ENCODE results near the gene SDF2. TPM values are rescaled to one million over a fixed set of nuclear protein-coding genes. Genes with fewer than 3 reads are reported as not detected.
A peak's percentile ranks its signal among the peaks of the same experiment; 100 is the strongest.

The SDF2 gene
- total RNA-seq, 1 experiment from 2014 or later: 57.7 TPM

DNA sequence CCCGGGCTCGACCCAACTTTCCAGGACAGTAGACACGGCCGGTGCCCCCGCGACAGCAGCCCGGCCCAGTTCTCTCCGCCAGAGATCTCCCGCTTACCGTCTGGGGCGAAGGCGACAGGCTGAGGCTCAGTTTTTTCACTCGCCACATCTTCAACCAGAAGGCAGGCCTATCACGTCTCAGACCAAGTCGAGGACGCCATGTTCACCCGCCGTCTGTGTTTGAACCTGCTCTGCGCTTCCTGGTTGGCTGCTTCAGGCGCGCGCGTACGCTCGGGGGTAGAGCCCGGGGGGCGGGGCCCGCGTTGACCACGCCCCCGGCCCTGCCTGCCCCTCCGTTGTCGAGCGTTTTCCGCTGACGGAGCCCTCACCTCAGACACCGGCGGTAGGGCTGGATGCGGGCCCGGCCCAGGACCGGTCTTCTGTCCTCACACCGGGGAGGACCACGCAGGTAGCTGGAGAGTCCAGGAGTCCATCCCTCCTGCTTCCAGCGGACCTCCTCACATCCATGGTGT lies 62.9 kb downstream of the SDF2 start, which contains the start of gene SPAG5:
SPAG5 (minus strand) TSS at position 227 of the 512 bp plus-strand sequence; CDS start at position 148, 79 bp downstream.
- in situ Hi-C loops (cut with HindIII; ENCODE audit: low sequenced_read_pairs): no loop called here
- DNase-seq (ENCODE audit: low spot score): peak; percentile 93

DNA sequence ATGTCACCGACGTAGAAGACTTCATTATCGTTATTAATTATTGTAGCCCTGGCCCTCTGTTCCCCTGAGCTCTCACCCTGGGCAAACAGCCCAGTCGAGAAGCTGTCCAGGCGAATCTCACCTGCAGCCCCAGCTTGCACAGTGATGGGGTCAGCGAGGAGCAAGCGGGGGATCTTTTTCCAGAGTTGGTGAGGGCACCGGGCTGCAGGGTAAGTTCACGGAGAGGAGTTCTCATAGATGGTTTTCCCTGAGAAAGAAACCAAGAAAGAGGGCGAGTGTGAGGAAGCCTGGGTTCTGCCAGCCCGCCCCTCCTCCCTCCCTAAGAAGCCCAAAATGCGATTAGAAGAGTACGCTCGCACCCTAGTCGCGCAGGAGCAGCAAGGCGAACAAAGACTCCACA lies 63.3 kb downstream of the SDF2 start:
- in situ Hi-C loops (cut with HindIII; ENCODE audit: low sequenced_read_pairs): no loop called here
- no peak for DNase-seq (ENCODE audit: low spot score)

Other genes starting within 250 kb of the SDF2 start
- gene SLC13A2, start 188.3 kb downstream of the SDF2 start, total RNA-seq (2014; rRNA removed; shearing (Covaris generic)): not detected in 2 replicates
- gene FOXN1, start 155.6 kb downstream of the SDF2 start, total RNA-seq (2014; rRNA removed; shearing (Covaris generic)): not detected in 2 replicates
- gene UNC119, start 109.3 kb downstream of the SDF2 start, total RNA-seq (2014; rRNA removed; shearing (Covaris generic)): 59.0 and 60.4 TPM in 2 replicates
- 50.8 and 64.4 TPM in 2 replicates for gene PIGS, start 90.4 kb downstream of the SDF2 start, total RNA-seq (2014; rRNA removed; shearing (Covaris generic))
- 34.5 and 49.8 TPM in 2 replicates for gene ALDOC, start 85.0 kb downstream of the SDF2 start, total RNA-seq (2014; rRNA removed; shearing (Covaris generic))
- gene SPAG5, start 62.9 kb downstream of the SDF2 start, total RNA-seq (2014; rRNA removed; shearing (Covaris generic)): 78.8 and 91.2 TPM in 2 replicates
- 1.3 and 2.7 TPM in 2 replicates for gene RSKR, start 47.7 kb downstream of the SDF2 start, total RNA-seq (2014; rRNA removed; shearing (Covaris generic))
- gene BLTP2, start 16.7 kb downstream of the SDF2 start, total RNA-seq (2014; rRNA removed; shearing (Covaris generic)): 77.8 and 137 TPM in 2 replicates
- 24.4 and 43.0 TPM in 2 replicates for gene SUPT6H, start 299 bp upstream of the SDF2 start, total RNA-seq (2014; rRNA removed; shearing (Covaris generic))
- 2.4 and 17.2 TPM in 2 replicates for gene PROCA1, start 50.0 kb upstream of the SDF2 start, total RNA-seq (2014; rRNA removed; shearing (Covaris generic))
- 373 TPM in 2 replicates for gene RAB34, start 56.0 kb upstream of the SDF2 start, total RNA-seq (2014; rRNA removed; shearing (Covaris generic))
- 1,133 and 1,289 TPM in 2 replicates for gene RPL23A, start 58.1 kb upstream of the SDF2 start, total RNA-seq (2014; rRNA removed; shearing (Covaris generic))
- gene TLCD1, start 64.3 kb upstream of the SDF2 start, total RNA-seq (2014; rRNA removed; shearing (Covaris generic)): 9.2 and 12.1 TPM in 2 replicates
- 10.2 and 15.1 TPM in 2 replicates for gene NEK8, start 66.9 kb upstream of the SDF2 start, total RNA-seq (2014; rRNA removed; shearing (Covaris generic))
- 51.8 and 69.0 TPM in 2 replicates for gene TRAF4, start 82.1 kb upstream of the SDF2 start, total RNA-seq (2014; rRNA removed; shearing (Covaris generic))
- 0.86 and 8.0 TPM in 2 replicates for gene FAM222B, start 180.9 kb upstream of the SDF2 start, total RNA-seq (2014; rRNA removed; shearing (Covaris generic))
- 52.9 and 96.8 TPM in 2 replicates for gene ERAL1, start 193.1 kb upstream of the SDF2 start, total RNA-seq (2014; rRNA removed; shearing (Covaris generic))
- gene FLOT2, start 235.8 kb upstream of the SDF2 start, total RNA-seq (2014; rRNA removed; shearing (Covaris generic)): 57.5 and 59.7 TPM in 2 replicates
- gene DHRS13, start 241.2 kb upstream of the SDF2 start, total RNA-seq (2014; rRNA removed; shearing (Covaris generic)): 24.7 and 30.9 TPM in 2 replicates